Activated naive CD8-positive, alpha-beta T cell treated with anti-CD3 and anti-CD28 coated beads, Interleukin-2, amount 50 U/mL, for 16 hours (primary cell): ENCODE data around the gene SERP2.
"Not testable (repeated sequence)": the region's sequence is repeated elsewhere in the genome, so short reads cannot be mapped to it uniquely, and the experiment has no call there.

Experiments
- DNase-seq: peaks from one replicate; pipeline ENCODE4 v3.0.0-alpha.2; 2020; ENCODE audit warnings: low read depth, low spot score

Gene SERP2

DNA sequence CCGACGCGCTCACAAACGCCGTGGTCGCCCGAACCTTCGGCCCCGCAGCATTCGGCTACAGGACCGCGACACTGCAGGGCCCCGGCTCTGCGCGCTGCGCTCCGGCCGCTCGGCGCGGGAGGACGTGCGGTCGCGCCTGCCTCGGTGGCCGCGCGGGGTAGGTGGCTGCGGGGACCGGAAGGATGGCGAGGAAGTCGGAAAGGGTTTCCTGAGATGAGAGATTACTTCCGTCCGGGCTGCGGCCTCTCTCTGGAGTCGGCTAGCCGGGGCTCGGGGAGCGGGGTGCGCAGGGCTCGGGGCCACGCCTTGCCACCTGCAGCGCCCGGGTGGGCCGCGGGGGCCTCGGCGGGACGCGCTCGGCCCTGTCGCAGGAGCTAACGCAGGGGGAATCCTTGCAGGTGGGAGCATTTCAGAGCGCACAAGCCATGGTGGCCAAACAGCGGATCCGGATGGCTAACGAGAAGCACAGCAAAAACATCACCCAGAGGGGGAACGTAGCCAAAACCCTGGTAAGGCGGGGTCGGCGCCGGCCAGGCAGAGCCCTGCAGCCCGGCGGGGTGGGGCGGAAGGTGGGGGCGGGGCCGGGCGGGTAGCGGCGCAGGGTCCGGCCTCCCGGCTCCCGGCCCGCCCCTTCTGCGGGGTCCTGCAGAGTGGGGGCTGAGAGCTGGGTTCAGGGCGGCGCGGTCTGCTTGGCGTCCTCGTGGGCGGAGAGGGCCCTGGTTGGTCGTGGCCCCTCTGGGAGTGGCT, at the start of gene SERP2:
SERP2 (plus strand) TSS at position 224 of the 747 bp plus-strand sequence; CDS start at position 426, 202 bp downstream.
- DNase-seq, result no peak

DNA sequence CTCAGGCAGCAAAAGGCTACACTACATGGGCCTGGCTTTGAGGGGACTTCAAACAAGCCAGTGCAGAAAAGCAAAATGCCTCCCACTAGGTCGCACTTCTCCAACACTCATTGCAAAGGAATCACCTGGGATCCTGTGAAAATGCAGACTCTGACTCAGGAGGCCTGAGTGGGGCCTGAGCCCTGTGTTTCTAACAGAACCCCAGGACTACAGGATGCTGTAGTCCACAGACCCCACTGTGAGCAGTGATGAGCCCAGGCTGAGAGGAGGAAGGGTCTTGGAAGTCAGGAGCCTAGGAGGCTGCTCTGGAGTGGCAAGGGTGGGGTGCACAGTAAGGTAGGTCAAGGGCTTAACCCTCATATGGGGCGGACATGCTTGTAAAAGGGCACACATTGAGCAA, 46.7 kb upstream of the SERP2 start:
- DNase-seq, result no peak

- not testable (repeated sequence) for DNase-seq
Observed at GRCh38 chr13:44329041-44329440, 44.6 kb upstream of the SERP2 start.

- no peak for DNase-seq
Observed at GRCh38 chr13:44329909-44330545, 43.6 kb upstream of the SERP2 start.

- no peak for DNase-seq
Observed at GRCh38 chr13:44331446-44331845, 42.2 kb upstream of the SERP2 start.

GRCh38 chr13:44331912-44332851, 41.4 kb upstream of the SERP2 start:
- DNase-seq, result no peak

DNA sequence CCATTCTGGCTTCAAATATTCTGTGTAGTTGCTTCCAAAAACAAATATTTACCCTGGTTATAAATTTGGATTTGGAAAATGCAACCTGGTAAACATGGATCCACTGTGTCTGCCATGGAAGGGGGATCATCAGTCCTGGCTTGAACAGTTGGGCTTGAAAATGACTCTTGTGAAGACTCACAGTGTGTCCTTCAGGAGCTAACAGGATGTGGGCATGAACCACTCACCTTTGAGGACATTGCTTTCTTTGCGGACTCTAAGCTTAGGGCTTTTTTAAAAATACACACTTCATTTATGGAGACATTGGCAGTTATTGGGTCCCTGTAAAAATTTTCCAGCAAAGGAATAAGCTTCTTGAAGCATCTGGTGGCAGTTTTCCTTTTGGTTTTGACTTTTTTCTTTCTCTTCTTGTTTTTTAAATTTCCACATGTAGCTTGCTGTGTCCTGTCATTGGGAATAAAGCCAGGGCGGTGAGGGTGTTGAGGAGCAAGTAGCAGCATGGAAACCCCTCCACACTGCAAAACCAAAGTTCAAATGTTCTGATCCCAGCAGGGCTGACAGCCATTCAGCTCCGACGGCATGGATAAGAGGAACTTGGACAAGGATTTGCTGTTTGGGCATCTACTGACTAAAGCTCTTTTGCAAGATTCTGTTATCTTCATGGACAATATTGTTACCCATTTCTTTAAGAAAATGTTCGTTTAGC, 39.5 kb upstream of the SERP2 start:
- no peak for DNase-seq

DNA sequence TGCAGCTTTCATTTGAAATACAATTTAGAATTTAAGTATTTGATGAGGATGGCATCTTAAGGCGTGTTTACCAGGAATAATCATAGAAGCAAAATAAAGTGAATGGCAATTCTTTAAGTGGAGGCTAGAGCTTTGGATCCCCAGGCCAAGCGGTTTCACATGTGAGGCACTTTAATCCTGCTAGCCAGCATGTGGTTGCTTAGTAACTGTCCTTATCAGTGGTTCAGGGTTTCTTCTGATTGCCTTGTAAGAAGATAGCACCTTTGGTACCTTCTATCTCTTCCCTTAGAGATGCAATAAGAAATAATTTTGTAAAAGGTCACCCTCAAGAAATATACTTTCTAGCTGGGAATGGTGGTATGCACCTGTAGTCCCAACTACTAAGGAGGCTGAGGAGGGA, 38.9 kb upstream of the SERP2 start:
- no peak for DNase-seq

DNA sequence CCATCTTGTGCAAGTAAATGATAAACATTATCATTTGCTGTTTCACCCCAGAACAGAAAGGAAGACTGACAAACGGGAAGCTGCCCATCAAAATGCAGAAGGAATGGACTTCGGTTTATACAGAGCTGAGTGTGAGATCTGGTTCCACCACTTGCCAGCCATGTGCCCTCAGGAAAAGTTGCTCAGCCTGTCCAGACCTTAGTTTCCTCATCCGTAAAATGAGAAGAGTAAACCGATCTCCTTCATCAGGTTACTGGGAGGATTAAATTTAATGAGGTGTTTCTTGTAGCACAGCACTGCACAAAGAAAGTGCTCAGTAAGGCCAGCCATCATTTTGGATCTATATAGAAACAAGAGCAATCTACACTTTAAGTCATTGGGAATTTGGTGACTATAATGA, 36.7 kb upstream of the SERP2 start:
- DNase-seq, result no peak

- no peak for DNase-seq
Observed at GRCh38 chr13:44337581-44337980, 36.0 kb upstream of the SERP2 start.

GRCh38 chr13:44340508-44340907, 33.1 kb upstream of the SERP2 start:
- no peak for DNase-seq

- DNase-seq, result no peak
Observed at GRCh38 chr13:44342741-44343140, 30.9 kb upstream of the SERP2 start.

DNA sequence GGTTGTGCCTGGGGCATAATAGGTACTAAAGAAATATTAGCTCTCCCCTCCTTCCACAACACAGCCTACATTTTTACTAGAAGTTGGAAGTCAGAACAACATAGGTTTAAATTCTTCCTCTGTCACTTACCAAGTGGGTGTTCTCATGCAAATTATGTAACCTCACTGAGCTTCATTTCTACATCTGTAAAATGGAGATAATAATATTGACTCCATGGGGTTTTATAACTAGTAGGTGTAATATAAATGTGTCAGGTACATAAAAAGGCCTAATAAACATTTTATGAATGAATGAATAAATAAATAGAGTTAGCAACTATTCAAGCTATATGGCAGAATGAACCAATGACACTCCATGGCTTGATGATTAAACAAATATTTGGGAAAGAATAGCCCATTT, 27.1 kb upstream of the SERP2 start:
- DNase-seq, result no peak

GRCh38 chr13:44347301-44347700, 26.3 kb upstream of the SERP2 start:
- no peak for DNase-seq

DNA sequence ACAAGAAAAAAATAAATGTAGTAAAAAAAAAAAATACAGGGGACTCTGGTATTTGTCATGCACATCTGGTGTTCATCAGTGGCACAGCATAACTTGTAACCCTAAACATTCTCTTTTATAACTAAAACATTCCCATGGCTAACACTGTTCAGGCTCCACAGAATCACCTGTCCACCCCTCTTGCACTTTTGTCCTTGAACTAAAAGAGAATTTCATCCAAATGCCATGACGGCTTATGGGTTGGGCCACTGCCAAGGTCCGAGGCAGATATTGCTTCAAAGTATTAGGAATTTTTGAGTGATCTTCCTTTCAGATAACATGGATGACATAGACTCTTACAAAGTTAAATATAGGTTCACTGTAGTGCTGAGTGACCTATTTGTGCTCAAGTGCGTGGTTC, 25.7 kb upstream of the SERP2 start:
- no peak for DNase-seq

DNA sequence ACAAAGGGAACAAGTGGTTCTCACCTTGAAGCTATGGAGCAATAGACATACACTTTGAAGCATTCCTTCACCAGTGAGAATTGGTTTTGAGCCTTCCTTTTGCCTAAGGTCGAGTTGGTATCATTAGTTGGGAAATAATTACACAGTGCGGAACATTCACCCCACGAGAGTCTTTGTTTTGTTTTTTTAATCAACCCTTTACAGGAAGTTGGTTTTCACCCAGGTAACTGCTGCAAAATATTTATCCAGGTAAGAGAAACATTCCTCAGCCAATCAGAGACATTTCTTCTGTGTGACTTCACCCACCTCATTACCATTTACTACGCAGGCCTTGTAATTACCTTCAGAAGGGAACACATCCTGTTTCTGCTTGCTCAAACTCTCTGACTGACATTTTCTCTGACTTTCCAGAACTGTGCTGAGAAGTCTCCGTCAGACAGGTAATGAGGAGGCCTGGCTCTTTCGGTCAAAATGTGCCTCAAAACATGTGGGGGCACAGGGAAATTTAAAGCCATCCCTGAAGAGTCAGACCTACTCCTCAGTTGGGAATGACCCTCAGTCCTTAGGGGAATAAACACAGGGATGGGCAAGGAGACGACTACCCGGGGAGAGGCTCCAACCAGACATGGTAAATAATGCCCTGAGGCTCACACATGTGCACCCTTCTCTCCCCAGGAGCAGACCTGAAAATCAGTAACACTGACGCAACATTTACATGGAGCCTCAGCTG, 22.7 kb upstream of the SERP2 start:
- no peak for DNase-seq

DNA sequence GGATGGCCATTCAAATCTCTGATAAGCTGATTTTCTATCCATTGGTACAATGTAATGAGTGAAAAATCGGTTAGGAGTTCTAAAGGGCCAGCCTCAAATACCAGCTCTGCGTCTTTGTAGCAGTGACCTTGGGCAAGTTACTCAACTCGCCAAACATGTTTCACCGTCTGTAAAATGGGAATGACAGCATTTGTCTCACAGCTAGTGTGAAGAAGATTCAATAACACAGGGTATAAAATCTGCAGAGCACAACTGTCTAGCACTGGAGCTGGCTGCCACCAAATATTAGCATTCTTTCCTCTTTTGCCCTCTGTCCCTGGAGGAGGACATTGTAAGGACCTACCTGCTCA, 22.1 kb upstream of the SERP2 start:
- DNase-seq, result no peak

DNA sequence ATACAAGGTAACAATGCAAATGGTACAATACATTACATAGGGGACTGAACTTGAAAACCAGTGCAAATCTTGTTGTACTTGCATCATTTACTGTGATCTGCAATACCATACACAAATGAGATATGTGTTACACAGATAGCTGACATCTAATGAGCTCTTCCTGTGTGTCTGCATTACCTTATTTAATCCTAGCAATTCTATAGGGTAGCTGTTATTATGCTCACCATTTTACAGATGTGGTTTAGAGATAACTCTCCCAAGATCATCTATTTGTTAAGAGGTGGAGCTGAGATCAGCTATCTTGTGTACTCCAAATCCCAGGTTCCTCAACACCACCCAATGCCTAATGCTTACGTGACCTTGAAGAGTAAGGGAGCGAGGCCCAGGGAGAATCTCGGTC, 21.4 kb upstream of the SERP2 start:
- no peak for DNase-seq

GRCh38 chr13:44352671-44353070, 21.0 kb upstream of the SERP2 start:
- no peak for DNase-seq

DNA sequence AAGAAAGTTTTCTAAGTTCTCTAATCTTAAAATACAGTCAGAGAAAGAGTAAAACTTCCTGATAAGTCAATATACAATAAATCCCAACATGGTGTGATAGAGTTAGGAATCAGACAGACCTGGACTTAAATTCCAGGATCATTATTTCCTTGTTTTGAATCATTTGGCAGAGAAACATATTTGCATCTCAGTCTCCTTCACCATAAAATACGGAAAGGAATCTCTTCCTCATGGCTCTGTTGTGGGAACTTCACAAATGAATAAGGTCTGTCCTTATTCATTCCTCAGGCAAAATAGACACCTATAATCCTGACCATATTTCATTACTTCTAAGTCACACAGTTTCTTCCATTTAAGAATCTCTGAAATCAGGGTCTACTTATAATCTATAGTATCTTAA, 19.3 kb upstream of the SERP2 start:
- DNase-seq, result no peak

- no peak for DNase-seq
Observed at GRCh38 chr13:44354884-44355283, 18.7 kb upstream of the SERP2 start.
